Measurements from ENCODE around the gene CEACAM16.

Gene CEACAM16

DNA sequence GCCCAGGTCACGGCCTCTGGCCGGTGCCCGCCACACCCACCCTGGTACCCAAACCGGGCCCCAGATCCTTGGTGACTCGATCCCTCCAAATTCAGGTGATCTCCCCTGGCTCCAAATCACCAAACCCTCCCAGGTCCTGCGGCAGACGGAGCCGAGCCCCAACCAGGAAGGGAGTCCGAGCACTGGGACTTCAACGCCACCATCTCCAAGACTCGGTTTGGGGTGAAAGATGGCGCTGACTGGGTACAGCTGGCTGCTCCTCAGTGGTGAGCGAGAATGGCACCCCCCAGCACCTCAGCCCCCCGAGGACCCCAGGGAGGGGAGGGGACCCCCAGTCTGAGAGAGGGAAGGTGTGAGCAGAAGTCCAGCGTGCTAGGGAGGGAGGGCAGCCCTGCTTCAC is 2.3 kb downstream of the CEACAM16 start:
- TF ChIP-seq, protein P1, sequence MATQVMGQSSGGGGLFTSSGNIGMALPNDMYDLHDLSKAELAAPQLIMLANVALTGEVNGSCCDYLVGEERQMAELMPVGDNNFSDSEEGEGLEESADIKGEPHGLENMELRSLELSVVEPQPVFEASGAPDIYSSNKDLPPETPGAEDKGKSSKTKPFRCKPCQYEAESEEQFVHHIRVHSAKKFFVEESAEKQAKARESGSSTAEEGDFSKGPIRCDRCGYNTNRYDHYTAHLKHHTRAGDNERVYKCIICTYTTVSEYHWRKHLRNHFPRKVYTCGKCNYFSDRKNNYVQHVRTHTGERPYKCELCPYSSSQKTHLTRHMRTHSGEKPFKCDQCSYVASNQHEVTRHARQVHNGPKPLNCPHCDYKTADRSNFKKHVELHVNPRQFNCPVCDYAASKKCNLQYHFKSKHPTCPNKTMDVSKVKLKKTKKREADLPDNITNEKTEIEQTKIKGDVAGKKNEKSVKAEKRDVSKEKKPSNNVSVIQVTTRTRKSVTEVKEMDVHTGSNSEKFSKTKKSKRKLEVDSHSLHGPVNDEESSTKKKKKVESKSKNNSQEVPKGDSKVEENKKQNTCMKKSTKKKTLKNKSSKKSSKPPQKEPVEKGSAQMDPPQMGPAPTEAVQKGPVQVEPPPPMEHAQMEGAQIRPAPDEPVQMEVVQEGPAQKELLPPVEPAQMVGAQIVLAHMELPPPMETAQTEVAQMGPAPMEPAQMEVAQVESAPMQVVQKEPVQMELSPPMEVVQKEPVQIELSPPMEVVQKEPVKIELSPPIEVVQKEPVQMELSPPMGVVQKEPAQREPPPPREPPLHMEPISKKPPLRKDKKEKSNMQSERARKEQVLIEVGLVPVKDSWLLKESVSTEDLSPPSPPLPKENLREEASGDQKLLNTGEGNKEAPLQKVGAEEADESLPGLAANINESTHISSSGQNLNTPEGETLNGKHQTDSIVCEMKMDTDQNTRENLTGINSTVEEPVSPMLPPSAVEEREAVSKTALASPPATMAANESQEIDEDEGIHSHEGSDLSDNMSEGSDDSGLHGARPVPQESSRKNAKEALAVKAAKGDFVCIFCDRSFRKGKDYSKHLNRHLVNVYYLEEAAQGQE (IDR thresholded peaks at IDR 0.05; ENCODE audit: insufficient replicate concordance, low read depth): no peak
- TF ChIP-seq SPI1 (IDR thresholded peaks at IDR 0.05; ENCODE audit: borderline replicate concordance, low read depth) (no peak), POLR2AphosphoS5 (IDR thresholded peaks at IDR 0.05; ENCODE audit: low read depth) (no peak), GABPA (IDR thresholded peaks at IDR 0.05; ENCODE audit: low read depth) (no peak)
- TF ChIP-seq, protein P2, sequence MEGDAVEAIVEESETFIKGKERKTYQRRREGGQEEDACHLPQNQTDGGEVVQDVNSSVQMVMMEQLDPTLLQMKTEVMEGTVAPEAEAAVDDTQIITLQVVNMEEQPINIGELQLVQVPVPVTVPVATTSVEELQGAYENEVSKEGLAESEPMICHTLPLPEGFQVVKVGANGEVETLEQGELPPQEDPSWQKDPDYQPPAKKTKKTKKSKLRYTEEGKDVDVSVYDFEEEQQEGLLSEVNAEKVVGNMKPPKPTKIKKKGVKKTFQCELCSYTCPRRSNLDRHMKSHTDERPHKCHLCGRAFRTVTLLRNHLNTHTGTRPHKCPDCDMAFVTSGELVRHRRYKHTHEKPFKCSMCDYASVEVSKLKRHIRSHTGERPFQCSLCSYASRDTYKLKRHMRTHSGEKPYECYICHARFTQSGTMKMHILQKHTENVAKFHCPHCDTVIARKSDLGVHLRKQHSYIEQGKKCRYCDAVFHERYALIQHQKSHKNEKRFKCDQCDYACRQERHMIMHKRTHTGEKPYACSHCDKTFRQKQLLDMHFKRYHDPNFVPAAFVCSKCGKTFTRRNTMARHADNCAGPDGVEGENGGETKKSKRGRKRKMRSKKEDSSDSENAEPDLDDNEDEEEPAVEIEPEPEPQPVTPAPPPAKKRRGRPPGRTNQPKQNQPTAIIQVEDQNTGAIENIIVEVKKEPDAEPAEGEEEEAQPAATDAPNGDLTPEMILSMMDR (IDR thresholded peaks at IDR 0.05; ENCODE audit: insufficient read depth, low read length): no peak
- H3K4me3 ChIP-seq (replicated peaks; ENCODE audit: insufficient read depth, low read length): no peak overlapping the region
- no peak for DNase-seq (ENCODE audit: low read depth in 1 of 2, low spot score in 1 of 2)
- H3K27me3 ChIP-seq (ENCODE audit: insufficient read depth, poor library complexity, severe bottlenecking): no peaks in the 10 kb centered on the region
- H3K27ac ChIP-seq (replicated peaks): no peak overlapping the region

DNA sequence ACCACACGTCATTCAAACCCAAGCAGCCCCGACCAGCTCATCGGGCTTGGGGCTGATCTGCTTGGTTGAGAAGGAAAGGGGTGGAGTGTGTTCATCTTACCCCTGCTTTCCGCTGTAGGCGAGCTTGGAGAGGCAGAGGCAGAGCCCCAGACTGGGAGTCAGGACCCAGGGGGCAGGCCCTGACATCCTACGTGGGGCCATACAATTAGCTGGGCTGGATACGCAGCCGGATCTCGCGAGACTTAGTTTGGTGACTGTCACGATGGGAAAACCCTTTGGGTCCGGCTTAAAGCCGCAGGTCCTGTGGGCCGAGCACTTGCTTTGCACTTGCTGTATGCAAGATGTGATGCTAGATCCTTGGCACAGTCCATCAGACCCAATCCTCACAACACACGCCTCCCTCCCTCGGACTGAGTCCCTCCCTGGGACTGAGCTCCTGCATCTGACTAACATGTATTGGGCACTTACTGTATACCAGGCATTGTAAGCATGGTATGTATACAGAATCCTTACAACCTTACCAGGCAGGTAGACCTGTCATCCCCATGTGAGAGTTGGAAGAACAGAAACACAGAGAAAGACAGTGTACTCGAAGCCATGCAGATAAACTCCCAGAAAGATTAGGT is 3.7 kb downstream of the CEACAM16 start:
- TF ChIP-seq GABPA (IDR thresholded peaks at IDR 0.05; ENCODE audit: low read depth): no peak
- TF ChIP-seq, protein P1 (IDR thresholded peaks at IDR 0.05; ENCODE audit: insufficient replicate concordance, low read depth): no peak
- TF ChIP-seq, protein P2 (IDR thresholded peaks at IDR 0.05; ENCODE audit: insufficient read depth, low read length): no peak
- H3K27ac ChIP-seq (replicated peaks): no peak overlapping the region
- DNase-seq (ENCODE audit: low read depth in 1 of 2, low spot score in 1 of 2): no peak
- no peak overlapping the region for H3K4me3 ChIP-seq (replicated peaks; ENCODE audit: insufficient read depth, low read length)
- no peaks in the 10 kb centered on the region for H3K27me3 ChIP-seq (ENCODE audit: insufficient read depth, poor library complexity, severe bottlenecking)

DNA sequence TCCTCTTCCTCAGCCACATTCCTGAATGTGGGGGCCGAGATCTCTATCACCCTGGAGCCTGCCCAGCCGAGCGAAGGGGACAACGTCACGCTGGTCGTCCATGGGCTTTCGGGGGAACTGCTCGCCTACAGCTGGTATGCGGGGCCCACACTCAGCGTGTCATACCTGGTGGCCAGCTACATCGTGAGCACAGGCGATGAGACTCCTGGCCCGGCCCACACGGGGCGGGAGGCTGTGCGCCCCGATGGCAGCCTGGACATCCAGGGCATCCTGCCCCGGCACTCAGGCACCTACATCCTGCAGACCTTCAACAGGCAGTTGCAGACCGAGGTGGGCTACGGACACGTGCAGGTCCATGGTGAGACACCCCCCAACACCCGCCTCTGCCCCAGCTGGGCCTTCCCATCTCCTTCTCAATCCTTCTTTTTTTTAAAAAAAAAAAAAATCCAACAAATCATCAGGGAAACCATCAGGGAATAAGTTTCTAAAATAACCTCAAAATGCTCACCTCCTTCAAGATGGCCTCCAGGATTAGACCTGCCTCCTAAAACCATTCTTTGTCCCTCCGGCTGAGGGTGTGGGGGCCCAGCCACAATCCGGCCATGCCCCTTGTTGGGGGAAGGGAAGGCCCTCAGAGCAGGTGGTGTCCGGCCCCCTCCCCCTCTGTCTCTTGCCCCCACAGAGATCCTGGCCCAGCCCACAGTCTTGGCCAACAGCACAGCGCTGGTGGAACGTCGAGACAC is 4.6 kb downstream of the CEACAM16 start:
- TF ChIP-seq GABPA (IDR thresholded peaks at IDR 0.05; ENCODE audit: low read depth) (no peak), SPI1 (IDR thresholded peaks at IDR 0.05; ENCODE audit: borderline replicate concordance, low read depth) (no peak), POLR2AphosphoS5 (IDR thresholded peaks at IDR 0.05; ENCODE audit: low read depth) (no peak)
- TF ChIP-seq, protein P2 (IDR thresholded peaks at IDR 0.05; ENCODE audit: insufficient read depth, low read length): no peak
- TF ChIP-seq, protein P1 (IDR thresholded peaks at IDR 0.05; ENCODE audit: insufficient replicate concordance, low read depth): no peak
- H3K27ac ChIP-seq (replicated peaks): no peak overlapping the region

More for the DNA sequence above, 4.6 kb downstream of the CEACAM16 start:
- DNase-seq (ENCODE audit: low read depth in 1 of 2, low spot score in 1 of 2): no peak
- Histone ChIP-seq H3K4me3 (replicated peaks; ENCODE audit: insufficient read depth, low read length) (no peak overlapping the region), H3K27me3 (ENCODE audit: insufficient read depth, poor library complexity, severe bottlenecking) (no peaks in the 10 kb centered on the region)
